H9 (cell line): ENCODE data around the gene TYMP. TPM values are rescaled to one million over a fixed set of nuclear protein-coding genes. Genes with fewer than 3 reads are reported as not detected.

ENCODE experiments used
- DNase-seq: peaks from one replicate; pipeline ENCODE4 v3.0.0-alpha.2; 2017
- H2AFZ ChIP-seq: one replicate; pipeline ENCODE4 v1.6.1; 2013; ENCODE audit warnings: mild to moderate bottlenecking, low read length, control low read depth, moderate library complexity
- H2AK5ac ChIP-seq: 2 replicates; pipeline ENCODE4 v1.6.1; 2013; ENCODE audit warnings: low read length, control low read depth, mixed read lengths; ENCODE audit not compliant: insufficient read length
- H2BK120ac ChIP-seq: one replicate; pipeline ENCODE4 v1.6.1; 2013; ENCODE audit warnings: low read depth, mild to moderate bottlenecking, low read length, control low read depth, inconsistent platforms; ENCODE audit not compliant: poor library complexity, severe bottlenecking
- H2BK12ac ChIP-seq: 2 replicates; pipeline ENCODE4 v1.6.1; 2013; ENCODE audit warnings: low read length, control low read depth, mixed read lengths, low read depth; ENCODE audit not compliant: insufficient read length
- H2BK15ac ChIP-seq: 2 replicates; pipeline ENCODE4 v1.6.1; 2013; ENCODE audit warnings: low read depth, low read length, control low read depth
- H2BK20ac ChIP-seq: one replicate; pipeline ENCODE4 v1.6.1; 2013; ENCODE audit warnings: low read depth, mild to moderate bottlenecking, low read length, control low read depth, inconsistent platforms; ENCODE audit not compliant: poor library complexity, severe bottlenecking
- H2BK5ac ChIP-seq: 2 replicates; pipeline ENCODE4 v1.6.1; 2013; ENCODE audit warnings: low read length, control low read depth, mixed read lengths; ENCODE audit not compliant: insufficient read length
- H3K14ac ChIP-seq: 2 replicates; pipeline ENCODE4 v1.6.1; 2013; ENCODE audit warnings: low read length, control low read depth; ENCODE audit not compliant: insufficient read depth
- H3K18ac ChIP-seq: 2 replicates; pipeline ENCODE4 v1.6.1; 2013; ENCODE audit warnings: low read depth, mild to moderate bottlenecking, mixed read lengths, low read length, control low read depth; ENCODE audit not compliant: insufficient read length
- H3K23ac ChIP-seq: 2 replicates; pipeline ENCODE4 v1.6.1; 2013; ENCODE audit warnings: low read length, control low read depth, mixed read lengths, low read depth; ENCODE audit not compliant: insufficient read length
- H3K23me2 ChIP-seq: 2 replicates; pipeline ENCODE4 v1.6.1; 2013; ENCODE audit warnings: low read depth, mild to moderate bottlenecking, mixed read lengths, low read length, control low read depth; ENCODE audit not compliant: insufficient read length, poor library complexity, severe bottlenecking
- H3K27ac ChIP-seq: 2 replicates; pipeline ENCODE4 v1.5.1; 2013; ENCODE audit warnings: low read length, control low read depth, mixed read lengths, low read depth; ENCODE audit not compliant: insufficient read length
- H3K27me3 ChIP-seq: 2 replicates; pipeline ENCODE4 v1.6.1; 2013; ENCODE audit warnings: low read length, control low read depth, inconsistent platforms; ENCODE audit not compliant: insufficient read depth
- H3K4ac ChIP-seq: 2 replicates; pipeline ENCODE4 v1.6.1; 2013; ENCODE audit warnings: low read depth, mild to moderate bottlenecking, control low read depth, inconsistent platforms, low read length, moderate library complexity
- H3K4me1 ChIP-seq: 2 replicates; pipeline ENCODE4 v1.6.1; 2013; ENCODE audit warnings: low read length, control low read depth, inconsistent platforms; ENCODE audit not compliant: insufficient read depth
- H3K4me2 ChIP-seq: 2 replicates; pipeline ENCODE4 v1.6.1; 2013; ENCODE audit warnings: low read length, control low read depth, mixed read lengths; ENCODE audit not compliant: insufficient read length, insufficient read depth
- H3K56ac ChIP-seq: 2 replicates; pipeline ENCODE4 v1.6.1; 2013; ENCODE audit warnings: low read depth, mild to moderate bottlenecking, mixed read lengths, low read length, control low read depth; ENCODE audit not compliant: insufficient read length
- H3K79me1 ChIP-seq: 2 replicates; pipeline ENCODE4 v1.6.1; 2013; ENCODE audit warnings: low read depth, mild to moderate bottlenecking, moderate library complexity, low read length, control low read depth, inconsistent platforms; ENCODE audit not compliant: insufficient read depth, poor library complexity, severe bottlenecking
- H3K79me2 ChIP-seq: 2 replicates; pipeline ENCODE4 v1.6.1; 2013; ENCODE audit warnings: low read length, control low read depth, inconsistent platforms; ENCODE audit not compliant: insufficient read depth
- H3K9ac ChIP-seq: 2 replicates; pipeline ENCODE4 v1.6.1; 2013; ENCODE audit warnings: low read length, control low read depth, mixed read lengths; ENCODE audit not compliant: insufficient read length; ENCODE audit errors: extremely low read depth
- H3K9me3 ChIP-seq: one replicate; pipeline ENCODE4 v1.6.1; 2013; ENCODE audit warnings: low read depth, low read length, inconsistent platforms; ENCODE audit not compliant: control insufficient read depth
- H3T11ph ChIP-seq: one replicate; pipeline ENCODE4 v1.6.1; 2013; ENCODE audit warnings: mild to moderate bottlenecking, low read length, control low read depth, inconsistent platforms
- H4K20me1 ChIP-seq: one replicate; pipeline ENCODE4 v1.6.1; 2013; ENCODE audit not compliant: control insufficient read depth, insufficient read length, insufficient read depth
- H4K5ac ChIP-seq: 2 replicates; pipeline ENCODE4 v1.6.1; 2013; ENCODE audit warnings: low read depth, mild to moderate bottlenecking, mixed read lengths, low read length, control low read depth; ENCODE audit not compliant: insufficient read length
- H4K8ac ChIP-seq: replicated peaks from 2 replicates; pipeline ENCODE4 v1.6.1; 2013; ENCODE audit warnings: low read length, control low read depth, mixed read lengths, low read depth; ENCODE audit not compliant: insufficient read length
- H4K91ac ChIP-seq: 2 replicates; pipeline ENCODE4 v1.6.1; 2013; ENCODE audit warnings: low read depth, mild to moderate bottlenecking, moderate library complexity, mixed read lengths, low read length, control low read depth; ENCODE audit not compliant: insufficient read length
- H3K27ac Mint-ChIP-seq, 3 experiments: 2 replicates in 2 of 3; 3 replicates in 1 of 3; pipeline ENCODE4 v1.8.0; 2020 to 2021; ENCODE audit warnings: mixed read lengths in 3 of 3, mild to moderate bottlenecking in 1 of 3, moderate library complexity in 1 of 3
- H3K27me3 Mint-ChIP-seq: 2 replicates; pipeline ENCODE4 v1.8.0; 2021; ENCODE audit warnings: low read depth, mild to moderate bottlenecking, moderate library complexity, mixed read lengths
- H3K36me3 Mint-ChIP-seq, 3 experiments: 2 replicates in 2 of 3; 3 replicates in 1 of 3; pipeline ENCODE4 v1.8.0; 2020 to 2021; ENCODE audit warnings: low read depth in 3 of 3, mixed read lengths in 3 of 3; ENCODE audit not compliant: insufficient read depth in 1 of 3
- H3K4me1 Mint-ChIP-seq, 2 experiments: 2 replicates each; pipeline ENCODE4 v1.8.0; 2020; ENCODE audit warnings: mixed read lengths in 2 of 2
- H3K4me3 Mint-ChIP-seq, 2 experiments: 2 replicates in 1 of 2; 3 replicates in 1 of 2; pipeline ENCODE4 v1.8.0; 2020 to 2021; ENCODE audit warnings: mild to moderate bottlenecking in 2 of 2, mixed read lengths in 2 of 2, moderate library complexity in 1 of 2
- H3K9me3 Mint-ChIP-seq, 2 experiments: 2 replicates in 1 of 2; 3 replicates in 1 of 2; pipeline ENCODE4 v1.8.0; 2020; ENCODE audit warnings: mild to moderate bottlenecking in 2 of 2, mixed read lengths in 2 of 2, moderate library complexity in 1 of 2
- WGBS: extraction: QIAGEN DNeasy Blood & Tissue Kit; methylation state at CpG from one replicate; pipeline ENCODE4 v1.1.7; 2013; ENCODE audit warnings: missing lambda C conversion rate, low lambda C conversion rate, mixed read lengths; ENCODE audit not compliant: insufficient read length; ENCODE audit errors: extremely low coverage; 5-methylcytosine and 5-hydroxymethylcytosine counted together
- total RNA-seq: library from RNA; stranded (reverse); gene quantifications from 2 replicates; pipeline ENCODE4 v1.2.1, GENCODE V29; 2021
- TF ChIP-seq, protein P1 (sequence below): fragments of 200-600 bp; sonication (generic); conservative IDR thresholded peaks from 3 replicates; pipeline ENCODE4 v1.8.0; 2021; ENCODE audit warnings: antibody characterized with exemption, mild to moderate bottlenecking

TYMP gene
- total RNA-seq, 1 experiment from 2014 or later, result 1.0 TPM

DNA sequence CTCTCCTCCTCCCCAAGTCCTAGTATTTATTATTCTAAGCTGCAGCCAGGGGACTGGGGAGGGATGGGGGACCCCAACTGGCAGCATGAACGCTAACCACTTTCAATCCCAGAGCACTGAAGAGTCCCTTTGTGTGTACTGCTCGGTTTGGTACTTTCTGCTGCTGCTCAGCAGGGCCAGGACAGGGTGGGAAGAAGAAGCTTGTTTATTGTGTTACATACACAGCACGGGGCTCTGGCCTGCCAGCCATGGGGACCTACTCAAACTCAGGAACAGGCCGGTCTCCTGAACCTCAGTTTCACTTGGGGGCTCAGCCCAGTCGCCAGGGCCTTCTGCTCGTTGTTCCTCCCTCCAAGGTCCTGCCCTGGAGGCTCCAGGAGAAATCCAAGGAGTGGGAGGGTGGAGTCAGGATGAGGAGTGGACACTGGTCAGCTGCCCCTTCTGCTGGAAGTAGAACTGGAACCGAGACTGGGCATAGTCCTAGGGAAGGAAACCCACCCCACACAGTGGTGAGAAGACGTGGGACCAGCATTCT, 49.0 kb upstream of the TYMP start:
- no peak overlapping the region for H2BK12ac ChIP-seq
- H3T11ph ChIP-seq, result no peak overlapping the region
- Mint-ChIP-seq H3K27me3 (no peaks in the 10 kb centered on the region; the same call in 1 of the 2 replicates), H3K9me3 (no peaks in the 10 kb centered on the region), H3K4me1 (peaks cover 6 to 12% of the 10 kb centered on the region in 2 experiments; a peak in 3 of 4 replicates), H3K27ac (no peak overlapping the region), H3K36me3 (peaks cover 4 to 46% (median 45%) of the 10 kb centered on the region in 3 experiments), H3K4me3 (no peak overlapping the region)
- H3K9ac ChIP-seq, result no peak overlapping the region
- H3K23me2 ChIP-seq, result no peaks in the 10 kb centered on the region
- no peak overlapping the region for H4K91ac ChIP-seq
- no CpG with 5 or more reads among the region's 8 CpGs for WGBS
- no peak overlapping the region for H3K27ac ChIP-seq
- H3K9me3 ChIP-seq, result no peaks in the 10 kb centered on the region
- H4K8ac ChIP-seq, result no peak overlapping the region
- H2BK15ac ChIP-seq, result no peak overlapping the region
- peaks cover 2% of the 10 kb centered on the region; the same call in 1 of the 2 replicates for H3K4me1 ChIP-seq
- H2BK120ac ChIP-seq, result no peak overlapping the region
- H3K23ac ChIP-seq, result no peak overlapping the region
- no peak overlapping the region for H3K18ac ChIP-seq
- H2BK20ac ChIP-seq, result no peak overlapping the region
- H3K79me1 ChIP-seq, result peaks cover 4% of the 10 kb centered on the region
- H2AFZ ChIP-seq, result no peak overlapping the region
- TF ChIP-seq, protein P1, sequence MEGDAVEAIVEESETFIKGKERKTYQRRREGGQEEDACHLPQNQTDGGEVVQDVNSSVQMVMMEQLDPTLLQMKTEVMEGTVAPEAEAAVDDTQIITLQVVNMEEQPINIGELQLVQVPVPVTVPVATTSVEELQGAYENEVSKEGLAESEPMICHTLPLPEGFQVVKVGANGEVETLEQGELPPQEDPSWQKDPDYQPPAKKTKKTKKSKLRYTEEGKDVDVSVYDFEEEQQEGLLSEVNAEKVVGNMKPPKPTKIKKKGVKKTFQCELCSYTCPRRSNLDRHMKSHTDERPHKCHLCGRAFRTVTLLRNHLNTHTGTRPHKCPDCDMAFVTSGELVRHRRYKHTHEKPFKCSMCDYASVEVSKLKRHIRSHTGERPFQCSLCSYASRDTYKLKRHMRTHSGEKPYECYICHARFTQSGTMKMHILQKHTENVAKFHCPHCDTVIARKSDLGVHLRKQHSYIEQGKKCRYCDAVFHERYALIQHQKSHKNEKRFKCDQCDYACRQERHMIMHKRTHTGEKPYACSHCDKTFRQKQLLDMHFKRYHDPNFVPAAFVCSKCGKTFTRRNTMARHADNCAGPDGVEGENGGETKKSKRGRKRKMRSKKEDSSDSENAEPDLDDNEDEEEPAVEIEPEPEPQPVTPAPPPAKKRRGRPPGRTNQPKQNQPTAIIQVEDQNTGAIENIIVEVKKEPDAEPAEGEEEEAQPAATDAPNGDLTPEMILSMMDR, result no peak
- H3K79me2 ChIP-seq, result no peaks in the 10 kb centered on the region
- no peak overlapping the region for H2AK5ac ChIP-seq
- no peak for DNase-seq
- no peaks in the 10 kb centered on the region for H3K27me3 ChIP-seq
- no peak overlapping the region for H3K4ac ChIP-seq
- H3K56ac ChIP-seq, result no peak overlapping the region
- H4K5ac ChIP-seq, result no peak overlapping the region
- H4K20me1 ChIP-seq, result no peaks in the 10 kb centered on the region
- H3K4me2 ChIP-seq, result no peak overlapping the region
- H2BK5ac ChIP-seq, result no peak overlapping the region
- H3K14ac ChIP-seq, result no peak overlapping the region
